ENCODE data around the gene RALGAPA2.
A peak's percentile ranks its signal among the peaks of the same experiment; 100 is the strongest.

The RALGAPA2 gene

DNA sequence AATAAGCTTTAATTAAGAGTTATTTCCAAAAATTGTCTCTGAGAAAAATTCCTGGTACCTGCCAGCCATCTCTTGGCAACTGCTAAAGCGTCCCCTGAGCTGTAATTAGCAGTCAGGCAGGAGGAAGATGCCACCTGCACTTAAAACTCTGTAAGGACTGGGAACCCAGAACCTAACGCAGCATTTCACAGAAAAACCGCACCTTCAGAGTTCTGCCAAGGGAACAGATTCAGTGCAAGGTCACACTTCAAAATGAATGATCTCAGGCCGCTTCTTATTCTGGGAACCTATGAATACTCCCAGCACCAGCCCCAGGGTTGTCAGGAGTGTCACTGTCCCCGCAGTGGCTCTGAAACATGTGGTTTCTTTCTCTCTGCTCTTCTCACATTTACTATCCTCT is 307.8 kb downstream of the RALGAPA2 start:
- no peak for DNase-seq (ENCODE audit: low read depth in 2 of 2)

DNA sequence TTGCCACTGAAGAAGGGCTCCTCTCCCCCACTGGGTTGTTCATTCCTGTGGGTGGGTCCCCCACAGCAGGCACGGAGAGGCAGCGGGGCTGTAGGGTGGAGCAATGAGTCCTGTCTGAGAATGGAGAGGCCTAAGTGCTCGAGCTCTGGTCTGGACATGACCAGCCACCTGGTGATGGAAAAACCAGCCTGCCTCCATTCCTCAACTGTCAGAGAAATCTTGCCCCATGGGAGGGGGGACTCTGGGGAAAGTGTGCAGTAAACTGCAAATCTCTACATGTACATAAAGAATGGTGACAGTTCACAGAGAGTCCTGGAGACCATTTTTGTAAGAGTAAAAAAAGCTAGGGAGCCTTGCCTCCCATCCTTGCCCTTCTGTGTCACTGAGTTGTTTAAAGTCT is 310.5 kb downstream of the RALGAPA2 start:
- DNase-seq (ENCODE audit: low read depth in 2 of 2) = no peak

GRCh38 chr20:20399531-20400500 is 312.6 kb downstream of the RALGAPA2 start:
- no peak for DNase-seq (ENCODE audit: low read depth in 2 of 2)

- no peak for DNase-seq (ENCODE audit: low read depth in 2 of 2)
Observed at GRCh38 chr20:20398123-20398522, 314.3 kb downstream of the RALGAPA2 start.

- no peak for DNase-seq (ENCODE audit: low read depth in 2 of 2)
Observed at GRCh38 chr20:20396794-20397193, 315.6 kb downstream of the RALGAPA2 start.

DNA sequence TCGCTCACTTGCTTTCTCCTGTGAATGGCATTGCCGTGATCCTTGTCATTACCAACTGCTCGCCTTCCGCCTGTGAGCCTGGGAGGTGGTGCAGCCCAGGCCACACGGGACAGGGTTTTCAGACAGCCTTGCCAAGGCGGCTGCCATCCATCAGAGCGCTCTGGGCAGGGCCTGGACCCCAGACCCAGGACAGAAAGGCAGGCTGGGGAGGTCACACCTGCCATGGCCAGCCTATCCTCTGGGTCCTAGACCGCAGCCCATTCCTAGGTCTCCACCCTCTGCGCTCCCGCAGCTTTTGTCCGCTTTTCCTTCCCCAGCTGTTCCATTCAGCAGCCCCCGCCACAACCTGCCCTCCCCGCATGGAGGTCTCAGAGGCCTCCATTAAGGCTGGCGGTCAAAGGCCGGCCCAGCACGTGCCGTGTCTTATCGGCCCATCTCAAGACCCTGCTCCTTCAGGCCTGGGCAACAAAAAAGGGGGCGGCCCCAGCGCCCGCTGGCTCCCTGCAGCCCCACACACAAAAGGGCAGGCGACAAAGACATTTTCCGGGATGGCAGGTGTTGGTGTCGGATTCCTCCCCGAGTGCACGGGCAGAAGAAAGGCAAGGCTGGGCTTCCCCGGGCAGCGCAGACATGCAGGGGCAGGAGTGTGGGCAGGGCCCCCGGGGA is 316.4 kb downstream of the RALGAPA2 start:
- no peak for DNase-seq (ENCODE audit: low read depth in 2 of 2)

DNA sequence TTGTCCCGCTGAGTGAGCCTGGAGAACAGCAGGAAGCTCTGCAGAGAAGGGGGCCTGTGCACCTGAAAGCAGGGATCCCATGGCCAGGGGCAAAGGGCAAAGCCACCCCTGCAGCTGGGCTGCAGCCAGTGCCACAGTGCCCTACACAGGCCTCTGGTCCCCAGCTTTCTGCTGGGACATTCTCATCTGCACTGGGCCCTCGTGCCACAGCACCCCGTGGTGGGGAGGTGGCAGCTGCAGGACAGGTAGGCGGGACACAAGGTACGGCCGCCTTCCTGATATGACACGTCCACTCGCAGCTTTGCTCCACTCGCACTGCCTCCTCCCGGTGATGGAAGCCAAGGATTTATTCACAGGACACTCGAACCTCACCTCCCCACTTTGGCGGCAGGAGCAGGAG is 317.4 kb downstream of the RALGAPA2 start:
- DNase-seq (ENCODE audit: low read depth in 2 of 2) = no peak

GRCh38 chr20:20393207-20394120 is 319.0 kb downstream of the RALGAPA2 start:
- DNase-seq (ENCODE audit: low read depth in 2 of 2) = no peak

DNA sequence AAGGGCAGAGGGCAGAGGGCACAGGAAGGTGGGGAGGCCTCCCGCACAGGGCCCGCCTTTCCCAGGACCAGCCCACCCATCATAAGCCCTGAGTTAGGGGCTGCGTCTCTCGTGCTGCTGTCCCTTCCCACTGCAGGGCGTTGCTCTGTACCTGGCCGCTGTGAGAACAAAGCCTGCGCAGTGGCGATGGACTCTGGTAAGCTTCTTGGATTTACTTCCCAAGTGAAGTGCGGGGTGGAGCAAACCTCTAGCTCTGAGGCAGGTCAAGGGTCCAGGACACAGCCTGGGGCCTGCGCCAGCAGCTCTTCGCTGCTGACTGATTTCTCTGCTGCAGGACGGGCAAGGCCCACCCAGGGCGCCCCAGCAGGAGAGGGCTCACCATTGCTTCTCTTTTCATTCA is 320.7 kb downstream of the RALGAPA2 start:
- DNase-seq (ENCODE audit: low read depth in 2 of 2) = no peak

DNA sequence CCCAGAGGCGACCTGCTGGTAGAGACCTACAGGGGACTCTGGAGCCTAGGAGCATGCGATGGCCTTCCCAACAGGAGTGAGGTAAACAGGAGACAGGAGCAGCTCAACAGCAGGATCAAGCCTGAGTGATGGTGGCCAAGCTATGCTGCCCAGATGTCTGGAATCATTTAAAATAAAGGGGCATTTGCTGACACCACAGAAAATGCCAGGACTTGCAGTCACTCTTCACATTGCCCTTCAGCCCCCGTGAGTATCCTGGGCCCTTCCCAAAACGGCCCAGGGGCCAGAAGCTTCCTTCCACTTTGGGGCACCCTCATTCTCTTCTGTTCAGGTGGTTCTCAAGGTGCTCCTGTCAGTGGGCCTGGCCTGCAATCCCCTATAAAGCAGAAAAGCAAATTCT is 321.3 kb downstream of the RALGAPA2 start:
- no peak for DNase-seq (ENCODE audit: low read depth in 2 of 2)

GRCh38 chr20:20390393-20390792 is 322.1 kb downstream of the RALGAPA2 start:
- no peak for DNase-seq (ENCODE audit: low read depth in 2 of 2)

- no peak for DNase-seq (ENCODE audit: low read depth in 2 of 2)
Observed at GRCh38 chr20:20386192-20386591, 326.3 kb downstream of the RALGAPA2 start.

DNA sequence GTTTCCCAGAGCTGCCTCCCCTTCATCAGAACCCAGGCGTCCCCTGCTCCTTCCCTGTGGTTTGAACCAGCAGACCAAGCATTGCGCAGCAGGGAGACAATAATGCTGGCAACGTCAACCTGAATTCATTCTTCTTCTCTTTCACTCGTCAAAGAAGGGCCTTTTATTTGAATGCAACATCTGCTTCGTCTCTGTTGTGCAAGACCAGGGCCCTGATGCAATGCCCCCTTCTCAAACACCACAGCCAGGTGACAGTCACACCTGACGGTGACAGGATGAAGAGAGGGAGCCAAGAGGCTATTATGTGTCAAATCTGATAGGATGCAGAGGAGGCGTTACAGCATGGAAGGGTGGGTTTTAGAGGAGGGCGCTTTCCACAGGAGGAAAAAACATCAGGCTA is 336.6 kb downstream of the RALGAPA2 start:
- DNase-seq (ENCODE audit: low read depth in 2 of 2) = no peak

DNA sequence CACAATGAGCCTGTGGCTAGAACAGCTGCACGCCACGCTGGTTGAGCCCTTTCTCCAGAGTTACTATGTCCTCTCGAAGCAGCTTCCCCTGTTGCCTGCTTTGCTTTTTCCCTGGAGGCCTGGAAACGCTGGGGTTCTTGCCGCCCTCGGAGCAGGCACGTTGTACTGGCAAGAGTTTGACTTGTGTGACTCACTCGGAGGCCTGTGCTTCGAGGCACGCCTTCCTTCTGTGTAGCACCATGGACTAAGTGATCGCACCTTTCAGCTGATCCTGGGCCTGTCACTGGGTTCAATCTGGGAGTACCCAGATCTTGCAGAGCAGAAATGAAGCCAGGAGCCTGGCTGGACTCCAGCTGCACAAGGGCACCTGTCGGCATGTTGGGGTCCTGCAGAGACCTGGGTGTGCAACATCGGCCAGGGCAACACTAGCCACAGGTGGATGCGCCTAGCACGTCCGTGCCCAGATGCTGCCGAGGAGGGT is 339.3 kb downstream of the RALGAPA2 start:
- DNase-seq (ENCODE audit: low read depth in 2 of 2) = no peak

GRCh38 chr20:20371681-20372080 is 340.8 kb downstream of the RALGAPA2 start:
- DNase-seq (ENCODE audit: low read depth in 2 of 2) = no peak

DNA sequence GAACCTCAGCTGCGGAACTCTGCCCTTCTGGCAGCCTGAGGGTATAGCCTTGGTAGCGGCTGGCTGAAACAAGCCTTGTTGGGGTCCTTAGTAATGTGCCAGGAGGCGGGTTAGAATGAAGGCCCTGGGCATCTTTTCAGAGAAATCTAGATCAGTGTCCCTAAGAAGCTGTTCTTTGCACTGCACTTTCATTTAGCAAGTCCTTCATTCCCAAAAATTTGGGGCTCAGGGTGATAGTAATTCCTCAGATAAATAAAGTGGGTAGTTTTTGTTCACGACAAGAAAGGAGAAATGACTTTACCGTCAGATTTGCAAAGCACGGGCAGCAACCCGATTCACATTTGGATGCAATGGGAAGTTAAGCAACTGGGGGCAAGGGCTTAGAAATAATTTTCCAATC is 341.4 kb downstream of the RALGAPA2 start:
- DNase-seq (ENCODE audit: low read depth in 2 of 2) = no peak

DNA sequence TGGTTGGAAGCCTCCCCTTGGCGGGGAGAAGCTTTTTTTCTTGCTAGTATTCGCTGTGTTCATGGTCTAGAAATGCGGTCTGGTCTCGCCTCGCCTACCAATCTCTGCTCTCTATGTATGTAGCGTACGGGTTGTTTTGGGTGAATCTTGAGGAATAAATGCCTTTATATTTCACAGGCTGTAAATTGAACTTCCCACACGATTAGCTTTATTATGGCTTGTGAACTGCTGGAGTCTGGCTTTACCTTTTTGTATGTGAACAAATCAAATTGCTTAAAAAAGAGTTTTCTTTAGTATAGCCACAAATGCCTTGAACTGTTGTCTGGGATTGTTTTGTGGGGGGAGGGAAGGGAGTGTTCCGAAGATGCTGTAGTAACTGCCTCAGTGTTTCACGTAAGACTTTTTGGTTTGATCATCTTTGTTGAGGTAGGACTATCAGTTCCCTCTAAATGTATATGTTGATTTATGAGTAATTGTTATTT is 342.3 kb downstream of the RALGAPA2 start:
- no peak for DNase-seq (ENCODE audit: low read depth in 2 of 2)

DNA sequence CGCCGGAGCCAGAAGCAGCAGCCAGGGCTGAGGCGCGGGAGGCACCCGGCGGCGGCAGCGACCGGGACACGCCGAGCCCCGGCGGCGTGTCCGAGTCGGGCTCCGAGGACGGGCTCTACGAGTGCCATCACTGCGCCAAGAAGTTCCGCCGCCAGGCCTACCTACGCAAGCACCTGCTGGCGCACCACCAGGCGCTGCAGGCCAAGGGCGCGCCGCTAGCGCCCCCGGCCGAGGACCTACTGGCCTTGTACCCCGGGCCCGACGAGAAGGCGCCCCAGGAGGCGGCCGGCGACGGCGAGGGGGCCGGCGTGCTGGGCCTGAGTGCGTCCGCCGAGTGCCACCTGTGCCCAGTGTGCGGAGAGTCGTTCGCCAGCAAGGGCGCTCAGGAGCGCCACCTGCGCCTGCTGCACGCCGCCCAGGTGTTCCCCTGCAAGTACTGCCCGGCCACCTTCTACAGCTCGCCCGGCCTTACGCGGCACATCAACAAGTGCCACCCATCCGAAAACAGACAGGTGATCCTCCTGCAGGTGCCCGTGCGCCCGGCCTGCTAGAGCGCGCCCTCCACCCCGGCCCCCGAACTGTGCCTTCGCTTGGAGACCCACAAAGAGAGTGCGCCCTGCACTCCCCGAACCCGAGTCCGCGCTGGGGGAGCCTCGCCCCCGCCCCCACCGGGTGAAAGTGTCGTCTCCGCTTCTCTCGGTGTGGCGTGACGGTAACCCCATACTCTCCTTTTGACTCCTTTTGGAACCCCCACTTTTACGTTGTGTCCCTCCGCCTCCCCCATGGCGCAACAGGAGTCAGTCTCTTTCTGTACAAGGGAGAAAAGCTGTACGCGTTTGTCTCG is 343.0 kb downstream of the RALGAPA2 start:
- DNase-seq (ENCODE audit: low read depth in 2 of 2) = peak in 1 of 2 experiments; percentile 17

DNA sequence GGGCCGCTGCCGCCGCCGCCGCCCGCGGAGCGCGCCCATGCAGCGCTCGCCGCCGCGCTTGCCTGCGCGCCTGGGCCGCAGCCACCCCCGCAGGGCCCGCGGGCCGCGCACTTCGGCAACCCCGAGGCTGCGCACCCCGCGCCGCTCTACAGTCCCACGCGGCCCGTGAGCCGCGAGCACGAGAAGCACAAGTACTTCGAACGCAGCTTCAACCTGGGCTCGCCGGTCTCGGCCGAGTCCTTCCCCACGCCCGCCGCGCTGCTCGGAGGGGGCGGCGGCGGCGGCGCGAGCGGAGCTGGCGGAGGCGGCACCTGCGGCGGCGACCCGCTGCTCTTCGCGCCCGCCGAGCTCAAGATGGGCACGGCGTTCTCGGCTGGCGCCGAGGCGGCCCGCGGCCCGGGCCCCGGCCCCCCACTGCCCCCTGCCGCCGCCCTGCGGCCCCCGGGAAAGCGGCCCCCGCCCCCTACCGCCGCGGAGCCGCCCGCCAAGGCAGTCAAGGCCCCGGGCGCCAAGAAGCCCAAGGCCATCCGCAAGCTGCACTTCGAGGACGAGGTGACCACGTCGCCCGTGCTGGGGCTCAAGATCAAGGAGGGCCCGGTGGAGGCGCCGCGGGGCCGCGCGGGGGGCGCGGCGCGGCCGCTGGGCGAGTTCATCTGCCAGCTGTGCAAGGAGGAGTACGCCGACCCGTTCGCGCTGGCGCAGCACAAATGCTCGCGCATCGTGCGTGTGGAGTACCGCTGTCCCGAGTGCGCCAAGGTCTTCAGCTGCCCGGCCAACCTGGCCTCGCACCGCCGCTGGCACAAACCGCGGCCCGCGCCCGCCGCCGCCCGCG is 343.8 kb downstream of the RALGAPA2 start:
- peak in 1 of 2 experiments; percentile 17 for DNase-seq (ENCODE audit: low read depth in 2 of 2)

All from stimulated activated CD4-positive, alpha-beta T cell treated with anti-CD3 and anti-CD28 coated beads, Interleukin-12 subunit alpha, Interleukin-12 subunit beta, amount 100 ng/mL, for 24 hours (primary cell).